Activated T-cell treated with anti-CD3 and anti-CD28 coated beads, Interleukin-2, amount 50 U/mL, for 1 hour (primary cell): Measurements from ENCODE around the gene NUDT8.
"Not testable (repeated sequence)": the region's sequence is repeated elsewhere in the genome, so short reads cannot be mapped to it uniquely, and the experiment has no call there.

Experiments
- DNase-seq: peaks from one replicate; pipeline ENCODE4 v3.0.0-alpha.2; 2020

Gene NUDT8

GRCh38 chr11:67610302-67610868, 19.4 kb downstream of the NUDT8 start:
- DNase-seq, result no peak

- no peak for DNase-seq
Observed at GRCh38 chr11:67609316-67609715, 20.4 kb downstream of the NUDT8 start.

- no peak for DNase-seq
Observed at GRCh38 chr11:67608486-67608885, 21.3 kb downstream of the NUDT8 start.

- no peak for DNase-seq
Observed at GRCh38 chr11:67607507-67607906, 22.2 kb downstream of the NUDT8 start.

GRCh38 chr11:67606492-67607295, 23.0 kb downstream of the NUDT8 start, which contains the start of gene NDUFV1:
TSS of gene NDUFV1 (plus strand) at chr11:67606936. CDS start at chr11:67607005, 69 bp downstream.
- peak; percentile 96 for DNase-seq

GRCh38 chr11:67606093-67606491, 23.6 kb downstream of the NUDT8 start:
- DNase-seq, result no peak

- DNase-seq, result no peak
Observed at GRCh38 chr11:67605231-67606011, 24.3 kb downstream of the NUDT8 start.

GRCh38 chr11:67604815-67605214, 24.9 kb downstream of the NUDT8 start:
- DNase-seq, result no peak

GRCh38 chr11:67604119-67604518, 25.6 kb downstream of the NUDT8 start:
- not testable (repeated sequence) for DNase-seq

- DNase-seq, result no peak
Observed at GRCh38 chr11:67601098-67601497, 28.6 kb downstream of the NUDT8 start.

GRCh38 chr11:67600324-67601029, 29.3 kb downstream of the NUDT8 start:
- no peak for DNase-seq

- DNase-seq, result no peak
Observed at GRCh38 chr11:67599149-67599548, 30.6 kb downstream of the NUDT8 start.

GRCh38 chr11:67597963-67598362, 31.8 kb downstream of the NUDT8 start:
- not testable (repeated sequence) for DNase-seq

GRCh38 chr11:67597458-67597857, 32.3 kb downstream of the NUDT8 start:
- not testable (repeated sequence) for DNase-seq

GRCh38 chr11:67596753-67597300, 32.9 kb downstream of the NUDT8 start:
- DNase-seq, result no peak

- DNase-seq, result no peak
Observed at GRCh38 chr11:67594480-67594879, 35.3 kb downstream of the NUDT8 start.

GRCh38 chr11:67593565-67593905, 36.2 kb downstream of the NUDT8 start:
- no peak for DNase-seq

GRCh38 chr11:67592880-67593564, 36.7 kb downstream of the NUDT8 start:
- DNase-seq, result no peak

GRCh38 chr11:67588899-67589415, 40.8 kb downstream of the NUDT8 start:
- not testable (repeated sequence) for DNase-seq

GRCh38 chr11:67588136-67588503, 41.6 kb downstream of the NUDT8 start:
- no peak for DNase-seq

- no peak for DNase-seq
Observed at GRCh38 chr11:67586568-67587250, 43.0 kb downstream of the NUDT8 start.
